VCaP (cell line): Measurements from ENCODE around the gene PPFIBP1.

Source experiments
- H3K27ac ChIP-seq: fragments of 450-650 bp; 2 replicates; pipeline ENCODE4 v1.5.1; 2017
- TF ChIP-seq, protein P1 (sequence below): fragments of 450-650 bp; conservative IDR thresholded peaks from 2 replicates; pipeline ENCODE4 v1.5.1; 2017; ENCODE audit warnings: mild to moderate bottlenecking, moderate library complexity

The PPFIBP1 gene

DNA sequence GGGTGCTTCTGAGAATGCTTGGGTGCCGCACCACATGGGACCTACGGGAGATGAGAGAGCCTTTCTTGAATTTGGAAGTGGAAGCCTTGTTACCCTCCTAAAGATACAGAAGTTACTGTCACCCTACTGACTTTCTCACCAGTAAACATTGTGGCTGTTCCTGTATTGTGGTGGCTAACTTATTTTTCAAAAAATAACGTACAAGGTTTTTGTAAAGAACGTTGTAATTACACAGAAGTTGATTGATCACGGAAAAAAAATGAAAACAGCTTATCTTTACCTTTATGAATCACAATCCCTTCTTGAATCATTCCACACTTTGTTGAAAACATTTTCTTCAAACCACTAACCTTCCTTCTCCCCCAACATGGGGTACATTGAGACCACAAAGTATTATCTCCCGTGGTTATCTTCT, 22.0 kb upstream of the PPFIBP1 start:
- TF ChIP-seq, protein P1, sequence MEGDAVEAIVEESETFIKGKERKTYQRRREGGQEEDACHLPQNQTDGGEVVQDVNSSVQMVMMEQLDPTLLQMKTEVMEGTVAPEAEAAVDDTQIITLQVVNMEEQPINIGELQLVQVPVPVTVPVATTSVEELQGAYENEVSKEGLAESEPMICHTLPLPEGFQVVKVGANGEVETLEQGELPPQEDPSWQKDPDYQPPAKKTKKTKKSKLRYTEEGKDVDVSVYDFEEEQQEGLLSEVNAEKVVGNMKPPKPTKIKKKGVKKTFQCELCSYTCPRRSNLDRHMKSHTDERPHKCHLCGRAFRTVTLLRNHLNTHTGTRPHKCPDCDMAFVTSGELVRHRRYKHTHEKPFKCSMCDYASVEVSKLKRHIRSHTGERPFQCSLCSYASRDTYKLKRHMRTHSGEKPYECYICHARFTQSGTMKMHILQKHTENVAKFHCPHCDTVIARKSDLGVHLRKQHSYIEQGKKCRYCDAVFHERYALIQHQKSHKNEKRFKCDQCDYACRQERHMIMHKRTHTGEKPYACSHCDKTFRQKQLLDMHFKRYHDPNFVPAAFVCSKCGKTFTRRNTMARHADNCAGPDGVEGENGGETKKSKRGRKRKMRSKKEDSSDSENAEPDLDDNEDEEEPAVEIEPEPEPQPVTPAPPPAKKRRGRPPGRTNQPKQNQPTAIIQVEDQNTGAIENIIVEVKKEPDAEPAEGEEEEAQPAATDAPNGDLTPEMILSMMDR: no peak
- H3K27ac ChIP-seq: no peak overlapping the region

DNA sequence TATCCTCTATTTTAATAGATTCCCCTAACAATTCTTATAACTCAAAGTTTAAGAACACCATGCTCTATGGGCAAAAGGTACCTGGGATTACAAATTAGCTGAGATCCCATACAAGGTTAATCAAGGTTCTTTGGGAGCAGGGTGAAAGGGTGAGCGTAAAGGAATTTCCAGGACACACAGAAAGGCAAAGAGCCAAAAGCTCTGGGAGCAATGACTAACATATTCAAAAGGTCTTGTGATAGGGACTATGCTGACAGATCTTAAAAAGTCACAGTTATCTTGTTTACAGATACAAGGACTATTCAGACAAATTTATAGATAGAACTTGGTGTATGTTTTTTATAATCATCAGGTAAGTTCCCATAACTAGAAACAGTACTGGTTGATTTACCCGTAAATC, 19.5 kb upstream of the PPFIBP1 start:
- TF ChIP-seq, protein P1: no peak
- no peak overlapping the region for H3K27ac ChIP-seq

GRCh38 chr12:27505109-27505508, 18.9 kb upstream of the PPFIBP1 start:
- H3K27ac ChIP-seq: no peak overlapping the region
- TF ChIP-seq, protein P1: no peak

DNA sequence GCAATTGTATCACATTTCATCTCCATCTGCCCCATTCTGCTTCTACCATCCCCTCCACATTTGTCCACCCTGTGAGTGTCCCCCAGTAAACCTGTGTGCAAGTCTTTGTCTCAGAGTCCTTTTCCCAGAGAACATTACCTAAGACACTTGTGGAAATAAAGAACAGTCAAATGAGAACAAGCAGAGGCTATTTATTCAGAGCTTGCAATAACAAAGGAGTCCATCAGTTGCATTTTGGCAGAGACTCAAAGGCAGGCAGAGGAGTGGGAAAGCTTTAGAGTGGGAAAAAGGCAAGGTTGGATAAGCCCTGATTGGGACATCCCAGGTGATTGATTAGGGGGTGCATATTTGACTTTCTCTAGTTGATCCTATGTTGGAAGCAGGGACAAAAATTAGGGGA, 18.2 kb upstream of the PPFIBP1 start:
- TF ChIP-seq, protein P1: no peak
- H3K27ac ChIP-seq: no peak overlapping the region

GRCh38 chr12:27506645-27507189, 17.3 kb upstream of the PPFIBP1 start:
- TF ChIP-seq, protein P1: no peak
- no peak overlapping the region for H3K27ac ChIP-seq

DNA sequence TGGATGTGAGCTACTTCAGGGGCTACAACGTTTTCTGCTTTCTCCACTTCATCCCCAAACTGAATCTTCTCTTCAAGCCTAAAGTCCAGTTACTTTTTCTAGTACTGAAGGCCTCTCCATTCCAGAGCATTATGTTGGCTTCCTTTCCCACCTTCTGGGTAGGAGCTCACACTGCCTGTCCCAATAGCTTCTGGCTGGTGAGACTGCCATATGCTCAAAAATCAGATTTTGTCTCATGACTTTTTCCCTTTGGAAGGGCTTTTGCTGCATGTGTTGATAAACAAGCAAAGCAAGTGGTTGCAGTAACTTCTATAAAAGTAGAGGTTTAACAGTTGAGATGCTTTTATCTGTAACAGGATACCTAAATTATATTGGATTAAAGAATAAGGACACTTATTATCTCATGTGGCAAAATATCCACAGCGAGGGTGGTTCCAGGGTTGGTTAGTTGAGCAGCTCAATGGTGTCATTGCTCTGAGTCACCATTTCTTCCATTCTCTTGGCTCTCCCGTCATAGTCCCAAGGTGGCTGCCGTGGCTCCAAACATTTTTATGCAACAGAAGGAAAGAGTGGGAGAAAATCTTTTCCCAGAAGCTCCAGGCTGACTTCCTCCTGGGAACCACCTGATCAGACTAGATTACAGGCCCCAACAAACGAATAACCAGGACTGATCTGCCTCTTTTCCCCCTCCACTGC, 15.1 kb upstream of the PPFIBP1 start:
- TF ChIP-seq, protein P1: no peak
- no peak overlapping the region for H3K27ac ChIP-seq

- no peak overlapping the region; the same call in 1 of the 2 replicates for H3K27ac ChIP-seq
- TF ChIP-seq, protein P1: no peak
These were observed 12.8 kb upstream of the PPFIBP1 start for GRCh38 chr12:27511031-27511722.
